CD4-positive, alpha-beta memory T cell (primary cell): ENCODE data around the gene CPT1C. TPM values are rescaled to one million over a fixed set of nuclear protein-coding genes. Genes with fewer than 3 reads are reported as not detected.

Experiments used
- CTCF ChIA-PET: fragments of 350-600 bp; sonication (Branson Sonifier 250); formaldehyde crosslinking; loops from one replicate; lab custom pipeline; 2021; ENCODE audit warnings: inconsistent platforms; ENCODE audit not compliant: partially characterized antibody; lab: Charles Lee
- POLR2A ChIA-PET: fragments of 350-600 bp; sonication (Branson Sonifier 250); formaldehyde crosslinking; loops from one replicate; lab custom pipeline; 2021; ENCODE audit not compliant: partially characterized antibody; lab: Charles Lee
- DNase-seq, 5 donors: peaks; one replicate each; pipeline versions ENCODE4 v3.0.0 to v3.0.0-alpha.2; 2020 to 2022; ENCODE audit warnings: mixed read lengths in 1 of 5
- H3K27ac ChIP-seq: one replicate; pipeline ENCODE4 v1.7.0; 2013; ENCODE audit warnings: low read depth, low read length
- H3K27me3 ChIP-seq: 2 replicates; pipeline ENCODE4 v1.7.0; 2013; ENCODE audit warnings: mild to moderate bottlenecking, low read length, moderate library complexity; ENCODE audit not compliant: insufficient read depth
- H3K36me3 ChIP-seq: 2 replicates; pipeline ENCODE4 v1.7.0; 2013; ENCODE audit warnings: mild to moderate bottlenecking, low read length, moderate library complexity; ENCODE audit not compliant: insufficient read depth
- H3K4me1 ChIP-seq: 2 replicates; pipeline ENCODE4 v1.7.0; 2013; ENCODE audit warnings: mild to moderate bottlenecking, low read length, moderate library complexity; ENCODE audit not compliant: insufficient read depth
- H3K4me3 ChIP-seq, 2 donors: one replicate each; pipeline ENCODE4 v1.7.0; 2013; ENCODE audit warnings: low read length in 2 of 2, mild to moderate bottlenecking in 1 of 2
- H3K9me3 ChIP-seq, 2 donors: one replicate each; pipeline ENCODE4 v1.7.0; 2013; ENCODE audit warnings: low read length in 2 of 2, control low read depth in 1 of 2; ENCODE audit not compliant: control insufficient read depth in 1 of 2
- H3K27ac Mint-ChIP-seq, 7 donors: one replicate each; pipeline ENCODE4 v1.8.0; 2020 to 2021; ENCODE audit warnings: mixed read lengths in 7 of 7, mild to moderate bottlenecking in 6 of 7, inconsistent platforms in 3 of 7, moderate library complexity in 3 of 7
- H3K27me3 Mint-ChIP-seq, 2 donors: one replicate each; pipeline ENCODE4 v1.8.0; 2020 to 2021; ENCODE audit warnings: mixed read lengths in 2 of 2
- H3K36me3 Mint-ChIP-seq, 2 donors: one replicate each; pipeline ENCODE4 v1.8.0; 2020 to 2021; ENCODE audit warnings: mixed read lengths in 2 of 2, inconsistent platforms in 1 of 2, mild to moderate bottlenecking in 1 of 2
- H3K4me1 Mint-ChIP-seq, 4 donors: one replicate each; pipeline ENCODE4 v1.8.0; 2020 to 2021; ENCODE audit warnings: mixed read lengths in 4 of 4, mild to moderate bottlenecking in 1 of 4
- H3K4me3 Mint-ChIP-seq, 8 donors: one replicate each; pipeline ENCODE4 v1.8.0; 2020 to 2021; ENCODE audit warnings: mixed read lengths in 8 of 8, mild to moderate bottlenecking in 7 of 8, moderate library complexity in 6 of 8, inconsistent platforms in 3 of 8
- H3K9me3 Mint-ChIP-seq, 8 donors: one replicate each; pipeline ENCODE4 v1.8.0; 2020 to 2021; ENCODE audit warnings: mixed read lengths in 8 of 8, mild to moderate bottlenecking in 5 of 8, inconsistent platforms in 3 of 8, moderate library complexity in 1 of 8
- intact Hi-C: fragments of 100-400 bp; cut with micrococcal nuclease; formaldehyde crosslinking; loops from one replicate; pipeline ENCODE4 v1.15.1; 2023
- polyA plus RNA-seq, 2 donors: library from polyadenylated mRNA; unstranded; fragments of 300-500 nt; fragmentation: Illumina TruSeq; gene quantifications; one replicate each; pipeline ENCODE4 v1.2.3, GENCODE V29; 2021
- total RNA-seq, 2 experiments: library from RNA; stranded (reverse); gene quantifications; one replicate each; pipeline ENCODE4 v1.2.3, GENCODE V29; 2021

Gene CPT1C
- total and polyA plus RNA-seq, 4 experiments from 2014 or later: 0.24 to 1.5 (median 0.61) TPM

DNA sequence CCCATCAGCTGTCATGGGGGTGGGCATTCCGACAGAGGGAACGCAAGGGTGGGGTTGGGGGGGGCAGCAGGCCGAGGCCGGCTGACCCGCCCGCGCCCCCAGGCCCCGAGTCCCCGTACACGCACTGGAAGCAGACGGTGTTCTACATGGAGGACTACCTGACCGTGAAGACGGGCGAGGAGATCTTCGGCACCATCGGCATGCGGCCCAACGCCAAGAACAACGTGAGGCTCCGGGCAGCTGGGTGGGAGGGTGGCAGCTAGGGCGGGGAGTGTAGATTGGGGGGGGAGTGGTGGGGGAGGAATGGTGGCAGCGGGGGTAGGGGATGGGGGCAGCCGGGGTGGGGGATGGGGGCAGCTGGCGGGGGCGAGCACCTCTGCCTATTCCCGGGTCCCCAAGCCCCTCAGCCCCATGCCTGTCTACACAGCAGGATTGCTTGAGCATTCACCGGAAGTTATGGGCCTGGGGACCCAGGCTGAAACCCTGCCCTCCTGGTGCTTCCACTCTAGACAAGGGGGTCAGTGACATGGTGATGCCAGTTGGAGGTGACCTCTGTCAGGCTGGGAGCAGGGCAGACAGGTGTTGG, 4.3 kb upstream of the CPT1C start:
- peak in 1 of 5 donors; percentile 15 for DNase-seq
- Histone ChIP-seq H3K4me1 (peaks cover 25% of the 10 kb centered on the region), H3K27ac (no peak overlapping the region), H3K4me3 (no peak overlapping the region), H3K27me3 (no peaks in the 10 kb centered on the region), H3K36me3 (peaks cover 34% of the 10 kb centered on the region), H3K9me3 (no peaks in the 10 kb centered on the region)
- Mint-ChIP-seq H3K4me3 (no peak overlapping the region), H3K27ac (no peak overlapping the region), H3K9me3 (no peaks in the 10 kb centered on the region), H3K36me3 (peaks cover 25 to 44% of the 10 kb centered on the region in 2 donors), H3K27me3 (peaks cover 6 to 12% of the 10 kb centered on the region in 2 donors), H3K4me1 (peaks cover 12 to 24% (median 18%) of the 10 kb centered on the region in 4 donors)
- ChIA-PET POLR2A (no interaction called here), CTCF (interaction anchor here (1.4 to 1.6 kb wide), 2 partner anchors 94 to 184 kb away, joined by 3 to 4 read pairs; no protein-coding TSS in a partner anchor)
- intact Hi-C loops: no loop called here

- Mint-ChIP-seq H3K4me1 (peaks cover 12 to 23% (median 18%) of the 10 kb centered on the region in 4 donors), H3K4me3 (no peak overlapping the region), H3K27ac (peak overlapping the region in 1 of 7 donors; percentile 41), H3K36me3 (peaks cover 20 to 41% of the 10 kb centered on the region in 2 donors), H3K9me3 (no peaks in the 10 kb centered on the region), H3K27me3 (peaks cover 6 to 13% of the 10 kb centered on the region in 2 donors)
- peaks cover under 1% of the 10 kb centered on the region for H3K27me3 ChIP-seq
- H3K4me3 ChIP-seq: no peak overlapping the region
- intact Hi-C loops: no loop called here
- POLR2A ChIA-PET: interaction anchor here (0.6 to 1.1 kb wide), 2 partner anchors 8 to 29 kb away, joined by 3 to 4 read pairs; no protein-coding TSS in a partner anchor
- H3K36me3 ChIP-seq: peaks cover 29% of the 10 kb centered on the region
- peak in 1 of 5 donors; percentile 25 for DNase-seq
- CTCF ChIA-PET: no interaction called here
- H3K4me1 ChIP-seq: peaks cover 27% of the 10 kb centered on the region
- H3K27ac ChIP-seq: no peak overlapping the region
- H3K9me3 ChIP-seq: no peaks in the 10 kb centered on the region
These were observed 3.8 kb upstream of the CPT1C start for GRCh38 chr19:49687150-49687549.

- POLR2A ChIA-PET: interaction anchor here (0.6 to 1.1 kb wide), 2 partner anchors 9 to 28 kb away, joined by 3 to 4 read pairs; no protein-coding TSS in a partner anchor
- peaks cover 12 to 27% (median 17%) of the 10 kb centered on the region in 4 donors for H3K4me1 Mint-ChIP-seq
- H3K36me3 Mint-ChIP-seq: peaks cover 15 to 36% of the 10 kb centered on the region in 2 donors
- Histone ChIP-seq H3K27me3 (peaks cover 4% of the 10 kb centered on the region), H3K4me3 (no peak overlapping the region), H3K9me3 (no peaks in the 10 kb centered on the region), H3K27ac (no peak overlapping the region), H3K4me1 (peaks cover 27% of the 10 kb centered on the region), H3K36me3 (peaks cover 25% of the 10 kb centered on the region)
- DNase-seq: peak in 1 of 5 donors; percentile 36
- intact Hi-C loops: no loop called here
- H3K27me3 Mint-ChIP-seq: peaks cover 8 to 13% of the 10 kb centered on the region in 2 donors
- no peaks in the 10 kb centered on the region for H3K9me3 Mint-ChIP-seq
- H3K27ac Mint-ChIP-seq: peak overlapping the region in 3 of 7 donors; percentile 8 to 77 (median 37)
- no peak overlapping the region for H3K4me3 Mint-ChIP-seq
- CTCF ChIA-PET: no interaction called here
These were observed 3.2 kb upstream of the CPT1C start for GRCh38 chr19:49687566-49688316.

DNA sequence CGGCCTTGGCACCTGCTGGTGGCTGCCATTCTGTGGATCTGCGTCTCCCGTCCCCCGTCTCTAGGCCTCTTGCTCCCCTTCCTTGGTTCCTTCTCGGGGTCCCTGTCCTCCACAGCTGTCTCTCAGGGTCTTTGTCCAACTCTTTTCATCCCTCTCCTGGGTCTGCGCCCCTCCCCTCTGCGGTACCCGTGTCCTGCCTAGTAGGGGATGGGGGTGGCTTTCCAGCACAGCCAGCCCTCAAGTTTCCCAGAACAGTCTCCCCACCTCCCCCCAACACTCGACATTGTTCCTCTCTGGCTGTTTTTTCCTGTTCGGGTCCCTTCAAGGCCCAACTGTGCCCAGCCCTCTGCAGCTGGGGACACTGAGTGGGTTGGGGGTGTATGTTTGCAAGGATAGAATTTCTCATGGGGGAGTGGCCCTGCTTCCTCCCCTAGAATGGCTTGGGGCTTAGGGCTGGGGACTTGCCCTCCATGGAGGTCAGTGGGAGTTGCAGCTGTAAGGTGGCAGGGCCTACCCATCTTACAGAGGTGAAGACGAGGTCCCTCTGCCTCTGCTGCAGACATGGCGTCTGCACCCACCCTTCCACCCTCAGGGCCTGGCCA, 2.3 kb upstream of the CPT1C start:
- Histone ChIP-seq H3K4me3 (no peak overlapping the region), H3K36me3 (peaks cover 24% of the 10 kb centered on the region), H3K27me3 (peaks cover 4% of the 10 kb centered on the region), H3K9me3 (no peaks in the 10 kb centered on the region), H3K4me1 (peaks cover 27% of the 10 kb centered on the region), H3K27ac (no peak overlapping the region)
- peak overlapping the region in 2 of 7 donors; percentile 10 to 31 for H3K27ac Mint-ChIP-seq
- H3K9me3 Mint-ChIP-seq: no peaks in the 10 kb centered on the region
- peaks cover 8 to 13% of the 10 kb centered on the region in 2 donors for H3K27me3 Mint-ChIP-seq
- intact Hi-C loops: no loop called here
- peak in 1 of 5 donors; percentile 15 for DNase-seq
- ChIA-PET CTCF (no interaction called here), POLR2A (no interaction called here)
- no peak overlapping the region for H3K4me3 Mint-ChIP-seq
- peaks cover 12 to 27% (median 17%) of the 10 kb centered on the region in 4 donors for H3K4me1 Mint-ChIP-seq
- H3K36me3 Mint-ChIP-seq: peaks cover 15 to 31% of the 10 kb centered on the region in 2 donors

GRCh38 chr19:49689133-49690078, 1.5 kb upstream of the CPT1C start, which contains the start of gene ADM5:
ADM5 (plus strand) TSS chr19:49689594; CDS start chr19:49689838, 244 bp downstream.
- Histone ChIP-seq H3K27ac (no peak within 1 kb of the TSS), H3K27me3 (peaks cover 4% of the 10 kb centered on the region), H3K4me3 (peak within 1 kb of the TSS in 1 of 2 donors; percentile 49), H3K4me1 (peaks cover 27% of the 10 kb centered on the region), H3K36me3 (peaks cover 16% of the 10 kb centered on the region), H3K9me3 (no peaks in the 10 kb centered on the region)
- H3K9me3 Mint-ChIP-seq: no peaks in the 10 kb centered on the region
- peak within 1 kb of the TSS; percentile 85 to 94 (median 90) for H3K4me3 Mint-ChIP-seq
- H3K27me3 Mint-ChIP-seq: peaks cover 10 to 16% of the 10 kb centered on the region in 2 donors
- peak within 1 kb of the TSS in 6 of 7 donors; percentile 25 to 84 (median 47) for H3K27ac Mint-ChIP-seq
- H3K4me1 Mint-ChIP-seq: peaks cover 14 to 27% (median 17%) of the 10 kb centered on the region in 4 donors
- H3K36me3 Mint-ChIP-seq: peaks cover 10 to 23% of the 10 kb centered on the region in 2 donors
- intact Hi-C loops: no loop called here
- DNase-seq: peak in 2 of 5 donors; percentile 19 to 46
- CTCF ChIA-PET: interaction anchor here (0.9 to 1.6 kb wide), 4 partner anchors 9 to 28 kb away, joined by 3 to 5 read pairs (median 3); no protein-coding TSS in a partner anchor
- POLR2A ChIA-PET: interaction anchor here (1.3 kb wide), 1 partner anchor 13 kb away, joined by 4 read pairs; no protein-coding TSS in a partner anchor

GRCh38 chr19:49690079-49690655, 749 bp upstream of the CPT1C start:
- Mint-ChIP-seq H3K4me3 (peak overlapping the region; percentile 85 to 94 (median 90)), H3K9me3 (no peaks in the 10 kb centered on the region), H3K4me1 (peaks cover 14 to 27% (median 17%) of the 10 kb centered on the region in 4 donors), H3K27me3 (peaks cover 10 to 16% of the 10 kb centered on the region in 2 donors), H3K27ac (peak overlapping the region in 6 of 7 donors; percentile 25 to 84 (median 47)), H3K36me3 (peaks cover 8 to 19% of the 10 kb centered on the region in 2 donors)
- ChIA-PET POLR2A (interaction anchor here (1.3 kb wide), 1 partner anchor 14 kb away, joined by 4 read pairs; no protein-coding TSS in a partner anchor), CTCF (interaction anchor here (0.9 to 1.6 kb wide), 4 partner anchors 9 to 27 kb away, joined by 3 to 5 read pairs (median 3); no protein-coding TSS in a partner anchor)
- Histone ChIP-seq H3K27ac (no peak overlapping the region), H3K4me1 (peaks cover 27% of the 10 kb centered on the region), H3K27me3 (peaks cover 4% of the 10 kb centered on the region), H3K36me3 (peaks cover 12% of the 10 kb centered on the region), H3K9me3 (no peaks in the 10 kb centered on the region), H3K4me3 (peak overlapping the region in 1 of 2 donors; percentile 49)
- DNase-seq: peak in 1 of 5 donors; percentile 20
- intact Hi-C loops: no loop called here
